ENCODE results near the gene DENND1C. TPM values are rescaled to one million over a fixed set of nuclear protein-coding genes. Genes with fewer than 3 reads are reported as not detected.

DENND1C gene
- total and polyA plus RNA-seq, 2 donors from 2014 or later, result 2.6 to 8.2 TPM

- H3K9me3 ChIP-seq (ENCODE audit: control insufficient read depth in 2 of 3, insufficient read depth in 1 of 3, low read length in 3 of 3), result no peaks in the 10 kb centered on the region
- intact Hi-C loops (cut with DNase I), result no loop called here
- TF ChIP-seq, protein P1, sequence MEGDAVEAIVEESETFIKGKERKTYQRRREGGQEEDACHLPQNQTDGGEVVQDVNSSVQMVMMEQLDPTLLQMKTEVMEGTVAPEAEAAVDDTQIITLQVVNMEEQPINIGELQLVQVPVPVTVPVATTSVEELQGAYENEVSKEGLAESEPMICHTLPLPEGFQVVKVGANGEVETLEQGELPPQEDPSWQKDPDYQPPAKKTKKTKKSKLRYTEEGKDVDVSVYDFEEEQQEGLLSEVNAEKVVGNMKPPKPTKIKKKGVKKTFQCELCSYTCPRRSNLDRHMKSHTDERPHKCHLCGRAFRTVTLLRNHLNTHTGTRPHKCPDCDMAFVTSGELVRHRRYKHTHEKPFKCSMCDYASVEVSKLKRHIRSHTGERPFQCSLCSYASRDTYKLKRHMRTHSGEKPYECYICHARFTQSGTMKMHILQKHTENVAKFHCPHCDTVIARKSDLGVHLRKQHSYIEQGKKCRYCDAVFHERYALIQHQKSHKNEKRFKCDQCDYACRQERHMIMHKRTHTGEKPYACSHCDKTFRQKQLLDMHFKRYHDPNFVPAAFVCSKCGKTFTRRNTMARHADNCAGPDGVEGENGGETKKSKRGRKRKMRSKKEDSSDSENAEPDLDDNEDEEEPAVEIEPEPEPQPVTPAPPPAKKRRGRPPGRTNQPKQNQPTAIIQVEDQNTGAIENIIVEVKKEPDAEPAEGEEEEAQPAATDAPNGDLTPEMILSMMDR (IDR thresholded peaks at IDR 0.05; ENCODE audit: borderline replicate concordance, extremely low read depth, insufficient read depth), result no peak
- H3K9ac ChIP-seq (ENCODE audit: low read length in 3 of 3), result no peak overlapping the region
- peaks cover 0 to 4% (median 0%) of the 10 kb centered on the region in 3 donors for H3K4me1 ChIP-seq (ENCODE audit: control insufficient read depth in 2 of 3, insufficient read depth in 2 of 3, low read depth in 1 of 3, low read length in 3 of 3)
- no peak overlapping the region for H3K27ac ChIP-seq (ENCODE audit: low read depth in 2 of 2, low read length in 2 of 2)
- DNase-seq (no peak), FAIRE-seq (no peak)
- H3K36me3 ChIP-seq (ENCODE audit: control insufficient read depth in 2 of 3, insufficient read depth in 3 of 3, low read length in 3 of 3), result no peaks in the 10 kb centered on the region
- H3K27me3 ChIP-seq (ENCODE audit: control insufficient read depth, insufficient read depth, low read length), result peaks cover 2% of the 10 kb centered on the region
- H3K4me3 ChIP-seq (ENCODE audit: low read length in 3 of 3), result no peak overlapping the region
Observed at GRCh38 chr19:6479836-6480398, 1.7 kb downstream of the DENND1C start.

DNA sequence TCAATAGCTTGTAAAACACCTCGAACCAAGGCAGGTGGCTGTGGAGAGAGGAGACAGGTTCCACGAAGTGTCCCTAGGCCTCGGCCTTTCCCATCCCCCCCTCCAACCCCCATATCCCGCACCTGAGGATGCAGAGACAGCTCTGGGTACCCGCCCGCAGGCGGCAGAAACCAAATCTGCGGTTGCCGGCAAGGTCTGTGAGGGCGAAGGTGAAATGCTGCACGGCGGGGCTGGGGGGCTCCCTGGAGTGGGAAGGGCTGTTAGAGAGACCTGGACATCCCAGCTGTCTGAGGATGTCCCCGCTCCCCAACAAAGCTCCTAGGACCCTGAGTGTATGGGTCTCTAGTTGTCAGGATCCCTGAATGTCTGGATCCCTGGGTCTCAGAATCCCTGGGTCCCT is 2.8 kb downstream of the DENND1C start:
- Histone ChIP-seq H3K27me3 (ENCODE audit: control insufficient read depth, insufficient read depth, low read length) (peaks cover 2% of the 10 kb centered on the region), H3K27ac (ENCODE audit: low read depth in 2 of 2, low read length in 2 of 2) (no peak overlapping the region), H3K36me3 (ENCODE audit: control insufficient read depth in 2 of 3, insufficient read depth in 3 of 3, low read length in 3 of 3) (no peaks in the 10 kb centered on the region), H3K9me3 (ENCODE audit: control insufficient read depth in 2 of 3, insufficient read depth in 1 of 3, low read length in 3 of 3) (no peaks in the 10 kb centered on the region), H3K4me1 (ENCODE audit: control insufficient read depth in 2 of 3, insufficient read depth in 2 of 3, low read depth in 1 of 3, low read length in 3 of 3) (peaks cover 0 to 4% (median 0%) of the 10 kb centered on the region in 3 donors), H3K9ac (ENCODE audit: low read length in 3 of 3) (no peak overlapping the region), H3K4me3 (ENCODE audit: low read length in 3 of 3) (no peak overlapping the region)
- DNase-seq (no peak), FAIRE-seq (no peak)
- intact Hi-C loops (cut with DNase I), result no loop called here
- TF ChIP-seq, protein P1 (IDR thresholded peaks at IDR 0.05; ENCODE audit: borderline replicate concordance, extremely low read depth, insufficient read depth), result no peak

- no peak overlapping the region for H3K4me3 ChIP-seq (ENCODE audit: low read length in 3 of 3)
- no peaks in the 10 kb centered on the region for H3K36me3 ChIP-seq (ENCODE audit: control insufficient read depth in 2 of 3, insufficient read depth in 3 of 3, low read length in 3 of 3)
- FAIRE-seq (no peak), DNase-seq (no peak)
- H3K9me3 ChIP-seq (ENCODE audit: control insufficient read depth in 2 of 3, insufficient read depth in 1 of 3, low read length in 3 of 3), result no peaks in the 10 kb centered on the region
- intact Hi-C loops (cut with DNase I), result no loop called here
- H3K9ac ChIP-seq (ENCODE audit: low read length in 3 of 3), result no peak overlapping the region
- H3K27me3 ChIP-seq (ENCODE audit: control insufficient read depth, insufficient read depth, low read length), result peaks cover 2% of the 10 kb centered on the region
- TF ChIP-seq, protein P1 (IDR thresholded peaks at IDR 0.05; ENCODE audit: borderline replicate concordance, extremely low read depth, insufficient read depth), result no peak
- no peak overlapping the region for H3K27ac ChIP-seq (ENCODE audit: low read depth in 2 of 2, low read length in 2 of 2)
- peaks cover 0 to 4% (median 0%) of the 10 kb centered on the region in 3 donors for H3K4me1 ChIP-seq (ENCODE audit: control insufficient read depth in 2 of 3, insufficient read depth in 2 of 3, low read depth in 1 of 3, low read length in 3 of 3)
Observed at GRCh38 chr19:6476896-6477431, 4.6 kb downstream of the DENND1C start.
